Measurements from ENCODE around the gene LGR5.
"Not testable (repeated sequence)": the region's sequence is repeated elsewhere in the genome, so short reads cannot be mapped to it uniquely, and the experiment has no call there.

The LGR5 gene

DNA sequence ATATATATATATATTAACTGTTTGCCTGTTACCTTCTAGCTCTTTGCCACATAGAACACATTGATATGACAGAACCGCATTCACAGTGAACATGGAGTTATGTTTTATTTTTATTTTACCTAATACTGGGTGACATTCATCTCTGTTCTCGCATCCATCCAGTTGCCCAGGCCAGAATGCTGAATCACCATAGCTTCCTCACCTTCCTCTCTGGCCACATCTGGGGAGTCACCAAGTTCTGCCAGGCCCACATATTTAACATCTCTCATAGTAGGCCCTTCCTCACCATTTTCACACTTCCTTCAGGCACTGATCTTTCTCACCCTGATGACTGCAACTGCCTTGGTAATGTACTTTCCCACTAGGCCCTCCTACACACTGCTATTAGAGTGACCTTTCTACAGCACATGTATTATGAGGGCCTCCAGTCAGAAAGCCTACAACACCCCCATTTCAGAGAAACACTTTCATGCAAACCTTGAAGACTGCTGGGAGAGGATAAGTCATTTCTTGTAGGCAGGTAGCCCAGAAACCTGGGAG, 106.8 kb downstream of the LGR5 start:
- no peak overlapping the region for H3K4me3 ChIP-seq (ENCODE audit: low read depth, low read length)

DNA sequence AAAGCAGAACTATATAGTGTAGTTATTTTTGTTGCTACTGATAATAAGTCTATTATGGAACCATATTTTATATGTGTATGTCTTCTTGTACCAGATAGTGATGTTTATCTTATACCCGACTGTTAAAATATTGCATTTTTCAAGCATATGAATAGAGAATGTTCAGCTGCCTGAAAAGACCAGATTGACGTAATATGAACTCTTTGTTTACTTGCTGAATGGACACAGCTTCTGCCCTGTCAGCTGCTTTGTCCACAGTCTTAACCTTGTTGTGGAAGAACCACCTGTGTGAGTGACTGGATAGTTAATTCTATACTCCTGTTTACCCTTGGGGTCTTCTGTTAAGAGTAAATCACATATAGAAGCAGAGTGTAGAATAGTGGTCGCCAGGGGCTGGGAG, 109.3 kb downstream of the LGR5 start:
- H3K4me3 ChIP-seq (ENCODE audit: low read depth, low read length) = no peak overlapping the region

DNA sequence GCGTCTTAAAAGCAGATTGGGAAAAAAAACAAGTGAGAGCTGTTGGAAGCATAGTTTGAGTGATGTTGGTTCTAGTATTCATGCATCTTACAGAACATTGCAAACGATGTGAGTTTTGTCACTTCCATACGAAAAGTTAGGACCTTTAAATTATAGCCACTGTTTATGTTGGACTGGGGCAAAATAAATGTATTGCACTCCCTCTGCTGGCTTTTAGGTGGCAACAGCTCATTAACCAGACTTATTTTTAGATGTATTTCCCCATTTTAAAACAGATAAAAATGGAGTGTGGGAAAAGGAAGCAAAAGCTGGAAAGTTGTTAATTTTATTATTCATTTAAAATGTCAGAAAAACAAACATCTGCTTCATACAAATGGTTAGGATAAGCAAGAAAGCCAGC, 111.9 kb downstream of the LGR5 start:
- no peak overlapping the region for H3K4me3 ChIP-seq (ENCODE audit: low read depth, low read length)

- no peak overlapping the region for H3K4me3 ChIP-seq (ENCODE audit: low read depth, low read length)
Measured at GRCh38 chr12:71552728-71553501, 113.3 kb downstream of the LGR5 start.

- no peak overlapping the region for H3K4me3 ChIP-seq (ENCODE audit: low read depth, low read length)
Measured at GRCh38 chr12:71555191-71555590, 115.6 kb downstream of the LGR5 start.

DNA sequence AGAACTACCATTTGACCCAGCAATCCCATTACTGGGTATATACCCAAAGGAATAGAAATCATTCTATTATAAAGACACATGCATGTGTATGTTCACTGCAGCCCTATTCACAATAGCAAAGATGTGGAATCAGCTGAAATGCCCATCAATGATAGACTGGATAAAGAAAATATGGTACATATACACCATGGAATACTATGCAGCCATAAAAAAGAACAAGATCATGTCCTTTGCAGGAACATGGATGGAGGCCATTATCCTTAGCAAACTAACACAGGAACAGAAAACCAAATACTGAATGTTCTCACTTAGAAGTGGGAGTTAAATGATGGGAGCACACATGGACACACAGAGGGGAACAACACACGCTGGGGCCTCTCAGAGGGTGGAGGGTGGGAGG, 116.2 kb downstream of the LGR5 start:
- H3K4me3 ChIP-seq (ENCODE audit: low read depth, low read length) = not testable (repeated sequence)

DNA sequence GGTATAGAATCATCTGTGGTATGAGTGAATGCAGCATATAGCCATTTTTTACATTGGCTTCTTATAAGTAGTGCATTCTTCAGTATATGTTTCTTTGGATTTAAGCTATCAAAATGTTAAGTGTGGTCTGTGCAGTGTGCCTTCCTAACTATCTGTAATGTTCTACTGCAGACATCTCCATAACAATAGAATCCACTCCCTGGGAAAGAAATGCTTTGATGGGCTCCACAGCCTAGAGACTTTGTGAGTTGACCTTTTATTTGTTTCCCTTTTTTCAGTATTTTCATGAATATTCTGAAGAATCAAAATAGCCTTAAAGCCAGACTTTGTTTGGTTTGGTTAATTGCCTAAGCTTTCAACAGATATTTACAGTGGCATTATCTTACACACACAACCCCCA, 116.8 kb downstream of the LGR5 start:
- no peak overlapping the region for H3K4me3 ChIP-seq (ENCODE audit: low read depth, low read length)

DNA sequence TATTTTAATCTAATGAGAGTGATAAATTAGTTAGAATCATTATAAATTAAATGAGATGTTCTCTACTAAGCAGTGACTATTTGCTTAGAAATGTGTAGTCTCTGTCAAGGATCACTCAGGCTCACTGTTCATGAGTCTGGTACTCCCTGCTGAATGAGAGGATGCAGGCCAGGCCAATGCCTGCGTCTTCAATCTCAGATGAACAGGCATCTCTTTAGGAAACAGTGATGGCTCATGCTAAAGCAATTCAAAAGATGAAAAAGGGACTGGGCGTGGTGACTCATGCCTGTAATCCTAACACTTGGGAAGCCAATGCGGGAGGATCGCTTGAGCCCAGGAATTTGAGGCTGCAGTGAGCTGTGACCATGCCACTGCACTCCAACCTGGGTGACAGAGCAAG, 117.3 kb downstream of the LGR5 start:
- H3K4me3 ChIP-seq (ENCODE audit: low read depth, low read length) = no peak overlapping the region

- no peak overlapping the region for H3K4me3 ChIP-seq (ENCODE audit: low read depth, low read length)
Measured at GRCh38 chr12:71558445-71558844, 118.8 kb downstream of the LGR5 start.

GRCh38 chr12:71562676-71563595, 123.3 kb downstream of the LGR5 start:
- no peak overlapping the region for H3K4me3 ChIP-seq (ENCODE audit: low read depth, low read length)

GRCh38 chr12:71565535-71565934, 125.9 kb downstream of the LGR5 start:
- no peak overlapping the region for H3K4me3 ChIP-seq (ENCODE audit: low read depth, low read length)

- no peak overlapping the region for H3K4me3 ChIP-seq (ENCODE audit: low read depth, low read length)
Measured at GRCh38 chr12:71566655-71567054, 127.1 kb downstream of the LGR5 start.

GRCh38 chr12:71567537-71567936, 127.9 kb downstream of the LGR5 start:
- no peak overlapping the region for H3K4me3 ChIP-seq (ENCODE audit: low read depth, low read length)

DNA sequence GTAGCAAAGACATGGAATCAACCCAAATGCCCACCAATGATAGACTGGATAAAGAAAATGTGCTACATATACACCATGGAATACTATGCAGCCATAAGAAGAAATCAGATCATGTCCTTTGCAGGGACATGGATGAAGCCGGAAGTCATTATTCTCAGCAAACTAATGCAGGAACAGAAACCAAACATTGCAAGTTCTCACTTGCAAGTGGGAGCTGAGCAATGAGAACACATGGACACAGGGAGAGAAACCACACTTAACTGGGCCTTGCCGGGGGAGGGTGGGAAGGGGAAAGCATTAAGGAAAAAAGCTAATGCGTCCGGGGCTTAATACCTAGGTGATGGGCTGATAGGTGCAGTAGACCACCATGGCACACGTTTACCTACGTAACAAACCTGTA, 130.3 kb downstream of the LGR5 start:
- not testable (repeated sequence) for H3K4me3 ChIP-seq (ENCODE audit: low read depth, low read length)

DNA sequence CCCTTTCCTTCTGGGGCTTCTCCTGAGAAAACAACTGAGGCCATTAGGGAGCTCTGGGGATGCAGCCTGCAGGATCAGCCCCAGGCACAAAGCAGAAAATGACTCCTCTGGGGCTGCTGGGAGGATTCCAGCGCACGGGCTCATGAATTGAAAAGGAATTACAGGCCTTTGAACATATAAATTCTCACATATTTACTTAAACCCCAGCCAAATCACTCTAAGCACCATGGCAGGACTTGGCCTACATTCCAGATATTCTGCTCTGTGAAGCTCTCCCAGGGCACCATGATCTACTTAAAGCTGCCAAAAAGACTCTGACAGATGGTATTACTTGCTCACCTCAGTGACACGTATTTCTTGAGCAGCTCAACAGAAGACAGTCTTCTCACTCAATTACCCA, 136.9 kb downstream of the LGR5 start:
- H3K4me3 ChIP-seq (ENCODE audit: low read depth, low read length) = no peak overlapping the region

GRCh38 chr12:71578694-71579258, 139.2 kb downstream of the LGR5 start:
- H3K4me3 ChIP-seq (ENCODE audit: low read depth, low read length) = no peak overlapping the region

DNA sequence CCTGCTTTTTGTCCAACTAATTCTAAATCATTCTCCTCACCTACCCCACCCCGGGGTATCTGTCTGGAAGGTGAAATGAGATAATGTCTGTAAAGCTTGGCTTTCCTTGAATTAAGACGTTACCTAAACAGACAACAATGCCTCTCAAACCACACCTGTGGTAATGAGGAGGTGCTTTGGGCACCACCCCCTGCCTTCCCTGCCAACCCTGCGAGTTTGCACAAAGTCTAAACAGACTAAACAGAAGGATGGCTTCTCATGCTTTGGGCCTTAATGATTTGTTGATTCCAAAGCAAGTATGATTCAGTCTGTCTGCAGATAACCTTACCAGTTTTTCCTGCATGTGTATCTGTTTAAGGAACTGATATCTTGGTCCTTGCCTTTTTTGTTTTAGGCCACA, 141.6 kb downstream of the LGR5 start:
- H3K4me3 ChIP-seq (ENCODE audit: low read depth, low read length) = no peak overlapping the region

- no peak overlapping the region for H3K4me3 ChIP-seq (ENCODE audit: low read depth, low read length)
Measured at GRCh38 chr12:71582925-71583324, 143.3 kb downstream of the LGR5 start.

GRCh38 chr12:71584356-71584755, 144.8 kb downstream of the LGR5 start:
- no peak overlapping the region for H3K4me3 ChIP-seq (ENCODE audit: low read depth, low read length)

DNA sequence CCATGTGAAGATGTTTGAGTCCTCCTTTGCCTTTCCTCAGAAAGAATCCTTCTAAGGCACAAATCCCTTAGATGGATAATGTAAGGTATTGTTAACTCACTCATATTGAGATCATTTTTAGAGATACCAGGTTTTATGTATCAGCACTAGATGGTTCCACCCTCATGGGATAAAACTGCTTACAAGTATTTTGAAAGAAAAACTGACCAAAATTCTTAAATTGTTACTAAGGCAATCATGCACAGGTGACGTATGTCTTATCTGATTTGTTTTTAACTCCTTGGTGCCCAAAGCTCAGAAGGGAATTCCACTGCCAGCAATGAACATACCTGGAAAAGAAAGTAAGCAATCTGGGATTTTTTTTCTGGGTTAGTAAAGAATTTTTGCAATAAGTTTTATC, 145.6 kb downstream of the LGR5 start:
- H3K4me3 ChIP-seq (ENCODE audit: low read depth, low read length) = no peak overlapping the region

DNA sequence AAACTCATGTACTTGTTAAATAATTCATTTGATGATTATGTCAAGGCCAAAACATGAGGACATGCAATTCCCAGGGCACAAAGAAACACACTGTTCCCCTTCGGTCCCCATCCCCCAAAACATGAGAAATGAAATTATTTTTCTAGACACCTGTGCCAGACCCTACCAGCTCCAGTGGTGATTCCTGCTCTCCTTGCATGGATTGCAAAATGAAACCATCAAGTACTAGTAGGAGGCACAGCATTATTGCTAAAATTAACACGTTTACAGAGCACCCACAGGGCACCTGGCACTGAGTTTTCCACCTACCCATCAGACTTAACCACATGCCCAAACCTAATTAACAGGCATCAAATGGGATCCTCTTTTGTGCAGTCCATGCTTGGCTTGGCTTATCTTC, 147.4 kb downstream of the LGR5 start:
- H3K4me3 ChIP-seq (ENCODE audit: low read depth, low read length) = no peak overlapping the region

- no peak overlapping the region for H3K4me3 ChIP-seq (ENCODE audit: low read depth, low read length)
Measured at GRCh38 chr12:71589478-71589881, 149.9 kb downstream of the LGR5 start.
